Prostate gland (tissue), 2 donors: ENCODE measurements around the gene RAI1. TPM values are rescaled to one million over a fixed set of nuclear protein-coding genes. Genes with fewer than 3 reads are reported as not detected.

Experiments
- DNase-seq: peaks from one replicate; pipeline ENCODE4 v3.0.0-alpha.2; 2019; ENCODE audit warnings: low spot score
- H3K27ac ChIP-seq, 2 donors: fragments of 200-600 bp; sonication (generic); 2 replicates each; pipeline ENCODE4 v1.5.1; 2017 to 2019
- H3K27me3 ChIP-seq: fragments of 200-600 bp; sonication (generic); replicated peaks from 2 replicates; pipeline ENCODE4 v1.5.1; 2019; ENCODE audit not compliant: insufficient read depth
- H3K36me3 ChIP-seq, 2 donors: fragments of 200-600 bp; sonication (generic); 1 replicate in 1 of 2; 2 replicates in 1 of 2; pipeline versions ENCODE4 v1.5.1 to v1.8.1; 2017 to 2019
- H3K4me1 ChIP-seq: fragments of 200-600 bp; sonication (generic); replicated peaks from 2 replicates; pipeline ENCODE4 v1.5.1; 2019
- H3K4me3 ChIP-seq, 2 donors: fragments of 200-600 bp; sonication (generic); 2 replicates each; pipeline ENCODE4 v1.5.1; 2017 to 2019
- H3K9me3 ChIP-seq: fragments of 200-600 bp; sonication (generic); 2 replicates; pipeline ENCODE4 v1.5.1; 2017
- POLR2A ChIP-seq: fragments of 450-650 bp; IDR thresholded peaks from one replicate; pipeline ENCODE4 v1.6.1; 2016; ENCODE audit warnings: antibody characterized with exemption, mild to moderate bottlenecking
- POLR2AphosphoS5 ChIP-seq: sonication (generic); formaldehyde crosslinking; IDR thresholded peaks from one replicate; pipeline ENCODE4 v1.6.1; 2017; ENCODE audit warnings: antibody characterized with exemption
- WGBS: methylation state at CpG from one replicate; pipeline ENCODE4 v1.1.5; 2018; 5-methylcytosine and 5-hydroxymethylcytosine counted together
- intact Hi-C: fragments of 100-400 bp; cut with DNase I; formaldehyde crosslinking; loops from one replicate; pipeline ENCODE4 v1.14.2; 2022
- total RNA-seq, 2 donors: library from RNA; depleted of rRNA; stranded (reverse); fragments of >200 nt; gene quantifications; one replicate each; pipeline ENCODE4 v1.1.0, GENCODE V29; 2016
- TF ChIP-seq, protein P1 (sequence below), 4 experiments: fragments of 200-600 bp in 2 of 4; fragments of 450-650 bp in 2 of 4; sonication (generic) in 2 of 4; IDR thresholded peaks; 1 replicate in 3 of 4; 2 replicates in 1 of 4; pipeline ENCODE4 v1.5.1; 2016 to 2019; ENCODE audit warnings: antibody characterized with exemption in 4 of 4, mild to moderate bottlenecking in 2 of 4, moderate library complexity in 2 of 4

RAI1 gene
- total RNA-seq, 2 donors from 2014 or later, result 69.2 to 71.0 TPM

DNA sequence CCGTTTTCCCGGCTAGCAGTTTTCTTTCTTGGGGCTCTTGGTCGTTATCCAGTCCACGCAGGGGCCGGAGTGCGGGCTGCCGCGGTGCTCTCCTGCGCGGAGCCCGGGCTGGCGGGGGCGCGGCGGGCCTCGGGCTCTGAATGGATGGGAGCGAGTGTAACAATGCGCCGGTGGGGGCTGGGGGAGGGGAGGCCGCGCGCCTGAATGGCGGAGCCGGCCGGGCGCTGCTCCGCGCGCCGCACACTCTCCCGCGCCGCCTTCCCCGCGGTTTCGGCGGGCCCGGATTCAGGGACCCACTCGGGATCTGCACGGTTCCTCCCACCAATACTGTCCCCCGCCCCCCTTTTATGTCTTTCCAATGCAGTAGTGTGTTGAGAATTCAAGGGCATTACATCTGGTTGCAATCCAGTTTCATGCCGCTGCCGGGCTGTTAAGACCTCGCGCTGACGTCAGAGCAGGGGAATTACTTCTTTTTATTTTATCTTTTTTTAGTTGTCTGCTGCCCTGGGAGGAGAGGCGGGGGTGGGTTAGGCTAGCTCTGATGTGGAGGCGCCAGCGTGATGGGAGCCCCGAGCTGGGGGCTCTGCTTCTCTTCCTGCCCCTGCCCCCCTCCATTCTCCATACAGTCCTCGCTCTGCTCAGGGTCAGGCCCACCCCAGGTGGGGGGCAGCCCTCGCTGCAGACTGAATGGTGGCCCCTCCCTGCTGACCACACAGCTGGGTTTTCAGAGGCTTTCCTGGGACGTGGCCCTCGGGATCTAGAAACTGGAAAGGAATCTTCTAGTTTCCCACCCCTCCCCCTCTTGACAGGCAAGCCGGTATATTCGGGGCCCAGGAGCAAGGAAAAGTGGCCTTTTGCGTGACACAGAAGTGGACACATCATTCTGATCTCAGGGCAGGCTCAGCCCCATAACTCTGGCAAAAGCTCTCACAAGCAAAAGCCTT lies 1.8 kb downstream of the RAI1 start:
- peaks cover 33% of the 10 kb centered on the region for H3K4me1 ChIP-seq
- H3K9me3 ChIP-seq, result no peaks in the 10 kb centered on the region
- TF ChIP-seq POLR2A, result peak; percentile 35
- TF ChIP-seq POLR2AphosphoS5, result peak; percentile 21
- TF ChIP-seq, protein P1, sequence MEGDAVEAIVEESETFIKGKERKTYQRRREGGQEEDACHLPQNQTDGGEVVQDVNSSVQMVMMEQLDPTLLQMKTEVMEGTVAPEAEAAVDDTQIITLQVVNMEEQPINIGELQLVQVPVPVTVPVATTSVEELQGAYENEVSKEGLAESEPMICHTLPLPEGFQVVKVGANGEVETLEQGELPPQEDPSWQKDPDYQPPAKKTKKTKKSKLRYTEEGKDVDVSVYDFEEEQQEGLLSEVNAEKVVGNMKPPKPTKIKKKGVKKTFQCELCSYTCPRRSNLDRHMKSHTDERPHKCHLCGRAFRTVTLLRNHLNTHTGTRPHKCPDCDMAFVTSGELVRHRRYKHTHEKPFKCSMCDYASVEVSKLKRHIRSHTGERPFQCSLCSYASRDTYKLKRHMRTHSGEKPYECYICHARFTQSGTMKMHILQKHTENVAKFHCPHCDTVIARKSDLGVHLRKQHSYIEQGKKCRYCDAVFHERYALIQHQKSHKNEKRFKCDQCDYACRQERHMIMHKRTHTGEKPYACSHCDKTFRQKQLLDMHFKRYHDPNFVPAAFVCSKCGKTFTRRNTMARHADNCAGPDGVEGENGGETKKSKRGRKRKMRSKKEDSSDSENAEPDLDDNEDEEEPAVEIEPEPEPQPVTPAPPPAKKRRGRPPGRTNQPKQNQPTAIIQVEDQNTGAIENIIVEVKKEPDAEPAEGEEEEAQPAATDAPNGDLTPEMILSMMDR (IDR thresholded peaks at IDR 0.05), result no peak
- intact Hi-C loops, result loop anchor here (2.0 to 5.0 kb wide), 3 partner anchors 92 to 354 kb away; partner anchors contain the start of genes ATPAF2 and GID4
- peak overlapping the region; percentile 94 to 99 for H3K27ac ChIP-seq
- H3K36me3 ChIP-seq, result no peaks in the 10 kb centered on the region
- WGBS, result 4% methylated on average over 57 of the region's 57 CpGs
- H3K4me3 ChIP-seq, result peak overlapping the region; percentile 77 to 82
- peak; percentile 69 for DNase-seq
- H3K27me3 ChIP-seq, result no peaks in the 10 kb centered on the region

DNA sequence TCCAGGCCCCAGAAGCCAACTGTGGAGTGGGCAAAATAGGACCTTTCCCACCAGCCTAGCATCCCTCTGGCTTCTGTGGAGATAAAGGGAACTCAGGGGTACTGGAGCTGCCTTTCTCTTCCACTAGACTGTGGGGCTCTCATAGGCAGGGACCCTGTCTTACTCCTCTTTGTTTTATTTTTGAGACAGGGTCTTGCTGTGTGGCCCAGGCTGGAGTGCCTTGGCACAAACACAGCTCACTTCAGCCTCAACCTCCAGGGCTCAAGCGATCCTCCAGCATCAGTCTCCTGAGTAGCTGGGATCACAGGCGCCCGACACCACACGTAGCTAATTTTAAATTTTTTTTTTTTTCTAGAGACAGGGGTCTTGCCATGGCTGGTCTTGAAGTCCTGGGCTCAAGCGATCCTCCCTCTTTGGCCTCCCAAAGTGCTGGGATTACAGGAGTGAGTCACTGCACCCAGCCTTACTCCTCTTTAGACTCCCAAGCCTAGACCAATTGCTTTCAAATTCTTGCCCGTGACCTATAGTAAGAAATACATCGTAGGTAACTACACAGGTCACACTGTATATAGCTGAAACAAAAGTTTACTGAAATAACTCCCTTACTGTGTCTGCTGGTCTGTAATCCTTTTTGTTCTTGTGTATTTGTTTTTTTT lies 2.6 kb downstream of the RAI1 start:
- 89% methylated on average over 7 of the region's 7 CpGs for WGBS
- no peak for TF ChIP-seq POLR2AphosphoS5
- H3K9me3 ChIP-seq, result no peaks in the 10 kb centered on the region
- H3K36me3 ChIP-seq, result no peaks in the 10 kb centered on the region
- H3K27ac ChIP-seq, result peak overlapping the region; percentile 94 to 99
- H3K4me1 ChIP-seq, result peaks cover 33% of the 10 kb centered on the region
- intact Hi-C loops, result loop anchor here (2.0 to 5.0 kb wide), 3 partner anchors 91 to 353 kb away; partner anchors contain the start of genes ATPAF2 and GID4
- H3K27me3 ChIP-seq, result no peaks in the 10 kb centered on the region
- H3K4me3 ChIP-seq, result no peak overlapping the region
- no peak for DNase-seq

DNA sequence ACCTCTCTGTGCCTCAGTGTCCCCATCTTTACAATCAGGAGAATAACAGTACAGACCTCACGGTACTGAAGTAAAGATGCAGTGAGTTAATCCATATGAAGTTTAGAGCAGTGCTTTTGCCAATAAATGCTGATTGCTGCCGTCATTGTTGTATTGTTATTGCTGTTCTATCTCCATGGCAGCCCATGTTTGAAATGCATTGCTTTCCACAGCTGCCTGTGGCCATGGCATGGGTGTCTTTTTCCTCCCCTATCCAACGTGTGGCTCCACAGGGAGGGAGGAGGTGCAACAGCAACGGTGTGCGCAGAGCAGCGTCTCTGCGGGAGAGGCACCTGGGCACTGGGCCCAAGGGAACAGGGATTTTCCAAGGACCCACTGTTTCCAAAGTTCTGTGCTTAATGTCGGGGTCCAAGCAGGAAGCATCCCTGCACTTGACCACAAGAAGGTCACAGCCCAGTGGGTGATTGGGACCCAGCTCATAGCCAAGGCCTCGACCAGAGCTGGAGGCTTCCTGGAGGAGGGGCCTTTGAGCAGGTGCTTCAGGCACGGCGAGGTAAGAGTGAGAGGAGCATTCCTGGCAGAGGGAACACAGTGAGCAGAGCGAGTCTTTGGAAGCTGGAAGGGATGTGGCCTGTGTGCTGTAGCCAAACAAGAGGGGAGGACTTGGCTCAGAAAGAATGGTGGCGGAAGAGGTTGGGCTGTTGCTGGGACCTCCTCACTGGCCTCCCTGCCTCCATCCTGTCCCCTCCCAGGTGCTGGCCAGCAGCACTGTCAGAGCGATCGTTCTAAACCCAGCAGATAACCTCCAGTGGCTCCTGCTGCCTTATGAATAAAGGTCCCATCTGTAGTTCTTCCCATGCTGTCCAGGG lies 3.9 kb downstream of the RAI1 start:
- no peak overlapping the region for H3K4me3 ChIP-seq
- H3K9me3 ChIP-seq, result no peaks in the 10 kb centered on the region
- peak; percentile 36 for DNase-seq
- no peak for TF ChIP-seq POLR2A
- no peak for TF ChIP-seq POLR2AphosphoS5
- TF ChIP-seq, protein P1 (IDR thresholded peaks at IDR 0.05), result no peak
- no peaks in the 10 kb centered on the region for H3K36me3 ChIP-seq
- 22% methylated on average over 15 of the region's 15 CpGs for WGBS
- intact Hi-C loops, result loop anchor here (5.0 kb wide), 2 partner anchors 232 to 352 kb away; partner anchors contain the start of genes ATPAF2 and GID4
- H3K27ac ChIP-seq, result peak overlapping the region; percentile 80 to 99
- H3K4me1 ChIP-seq, result peaks cover 33% of the 10 kb centered on the region
- no peaks in the 10 kb centered on the region for H3K27me3 ChIP-seq

DNA sequence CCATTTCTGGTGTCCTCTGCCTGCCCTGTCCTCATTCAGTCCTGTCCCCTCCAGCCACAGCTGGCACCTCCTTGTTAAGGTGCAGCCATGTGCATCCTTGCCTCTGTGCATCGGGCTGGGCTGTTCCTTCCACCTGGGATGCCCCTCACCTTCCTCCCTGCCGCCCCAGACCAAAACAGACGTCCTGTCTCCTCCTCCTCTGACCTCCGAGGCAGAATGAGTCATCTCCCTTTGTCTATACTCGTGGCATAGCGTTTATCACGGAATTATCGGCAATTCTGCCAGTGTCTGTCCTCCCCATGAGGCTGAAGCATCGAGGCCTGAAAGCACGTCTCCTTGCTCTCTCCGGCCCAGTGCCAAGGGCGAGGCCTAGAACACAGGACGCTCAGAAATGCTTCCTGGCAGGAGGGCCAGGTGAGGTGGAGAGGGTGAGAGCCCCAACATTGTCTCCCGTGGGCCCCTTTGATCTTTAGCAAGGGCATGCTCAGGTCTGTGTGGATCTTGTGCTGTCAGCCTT lies 4.6 kb downstream of the RAI1 start:
- intact Hi-C loops, result no loop called here
- H3K27me3 ChIP-seq, result no peaks in the 10 kb centered on the region
- H3K36me3 ChIP-seq, result no peaks in the 10 kb centered on the region
- TF ChIP-seq, protein P1 (IDR thresholded peaks at IDR 0.05), result no peak
- TF ChIP-seq POLR2A, result peak; percentile 59
- TF ChIP-seq POLR2AphosphoS5, result peak; percentile 46
- peaks cover 37% of the 10 kb centered on the region for H3K4me1 ChIP-seq
- H3K9me3 ChIP-seq, result no peaks in the 10 kb centered on the region
- H3K4me3 ChIP-seq, result no peak overlapping the region
- DNase-seq, result peak; percentile 81
- H3K27ac ChIP-seq, result peak overlapping the region; percentile 80 to 99
- 8% methylated on average over 14 of the region's 14 CpGs for WGBS
